ENCODE results near the gene C1GALT1. TPM values are rescaled to one million over a fixed set of nuclear protein-coding genes. Genes with fewer than 3 reads are reported as not detected.
"Not testable (repeated sequence)": the region's sequence is repeated elsewhere in the genome, so short reads cannot be mapped to it uniquely, and the experiment has no call there.

Gene C1GALT1
- total RNA-seq (10 to 100 TPM; 16.5 to 36.4 (median 21.3) TPM), polyA plus RNA-seq (10 to 100 TPM in 1 of 2 donors, 1 to 10 TPM in 1; 4.3 to 15.1 TPM)
- long read RNA-seq, donor 1, full-length matches to known transcripts, result 19 of 24 reads
- long read RNA-seq, donor 1, partial matches to known transcripts, result 0 of 24 reads
- long read RNA-seq, donor 1, other reads (novel, unspliced or antisense), result 5 of 24 reads
- long read RNA-seq, donor 2, full-length matches to known transcripts, result 77 of 90 reads
- long read RNA-seq, donor 2, partial matches to known transcripts, result 0 of 90 reads
- long read RNA-seq, donor 2, other reads (novel, unspliced or antisense), result 13 of 90 reads
- long read RNA-seq, donor 3, full-length matches to known transcripts, result 13 of 21 reads
- long read RNA-seq, donor 3, partial matches to known transcripts, result 0 of 21 reads
- long read RNA-seq, donor 3, other reads (novel, unspliced or antisense), result 8 of 21 reads

GRCh38 chr7:7182156-7183060 lies at the start of gene C1GALT1:
Gene C1GALT1, plus strand, starts transcription at chr7:7182544. Its CDS starts 51,776 bp downstream, at chr7:7234320.
- H3K4me1 ChIP-seq, result peaks cover 0 to 39% (median 25%) of the 10 kb centered on the region in 12 donors
- 0 to 1% (median 1%) methylated on average over 13 to 82 of the region's 82 CpGs for WGBS, 4 donors
- peak; percentile 98 to 99 (median 98) for DNase-seq
- H3K27ac ChIP-seq, result peak within 1 kb of the TSS; percentile 87 to 99 (median 96)
- intact Hi-C loops (cut with DNase I), result loop anchor here in 8 of 10 donors (5.0 to 10.0 kb wide), 5 partner anchors 72 to 382 kb away; partner anchors contain the start of gene MIOS (in 3 of the 8)
- peak within 1 kb of the TSS; percentile 62 to 97 (median 92) for H3K4me3 ChIP-seq
- no peaks in the 10 kb centered on the region for H3K27me3 ChIP-seq
- H3K36me3 ChIP-seq, result no peaks in the 10 kb centered on the region
- no peaks in the 10 kb centered on the region for H3K9me3 ChIP-seq
- TF ChIP-seq, protein P1, sequence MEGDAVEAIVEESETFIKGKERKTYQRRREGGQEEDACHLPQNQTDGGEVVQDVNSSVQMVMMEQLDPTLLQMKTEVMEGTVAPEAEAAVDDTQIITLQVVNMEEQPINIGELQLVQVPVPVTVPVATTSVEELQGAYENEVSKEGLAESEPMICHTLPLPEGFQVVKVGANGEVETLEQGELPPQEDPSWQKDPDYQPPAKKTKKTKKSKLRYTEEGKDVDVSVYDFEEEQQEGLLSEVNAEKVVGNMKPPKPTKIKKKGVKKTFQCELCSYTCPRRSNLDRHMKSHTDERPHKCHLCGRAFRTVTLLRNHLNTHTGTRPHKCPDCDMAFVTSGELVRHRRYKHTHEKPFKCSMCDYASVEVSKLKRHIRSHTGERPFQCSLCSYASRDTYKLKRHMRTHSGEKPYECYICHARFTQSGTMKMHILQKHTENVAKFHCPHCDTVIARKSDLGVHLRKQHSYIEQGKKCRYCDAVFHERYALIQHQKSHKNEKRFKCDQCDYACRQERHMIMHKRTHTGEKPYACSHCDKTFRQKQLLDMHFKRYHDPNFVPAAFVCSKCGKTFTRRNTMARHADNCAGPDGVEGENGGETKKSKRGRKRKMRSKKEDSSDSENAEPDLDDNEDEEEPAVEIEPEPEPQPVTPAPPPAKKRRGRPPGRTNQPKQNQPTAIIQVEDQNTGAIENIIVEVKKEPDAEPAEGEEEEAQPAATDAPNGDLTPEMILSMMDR (IDR thresholded peaks at IDR 0.05), result peak in 11 of 12 donors; percentile 13 to 57 (median 39)
- peak in 1 of 2 donors; percentile 96 for TF ChIP-seq POLR2A (IDR thresholded peaks at IDR 0.05)
- peak; percentile 98 to 99 (median 98) for ATAC-seq

DNA sequence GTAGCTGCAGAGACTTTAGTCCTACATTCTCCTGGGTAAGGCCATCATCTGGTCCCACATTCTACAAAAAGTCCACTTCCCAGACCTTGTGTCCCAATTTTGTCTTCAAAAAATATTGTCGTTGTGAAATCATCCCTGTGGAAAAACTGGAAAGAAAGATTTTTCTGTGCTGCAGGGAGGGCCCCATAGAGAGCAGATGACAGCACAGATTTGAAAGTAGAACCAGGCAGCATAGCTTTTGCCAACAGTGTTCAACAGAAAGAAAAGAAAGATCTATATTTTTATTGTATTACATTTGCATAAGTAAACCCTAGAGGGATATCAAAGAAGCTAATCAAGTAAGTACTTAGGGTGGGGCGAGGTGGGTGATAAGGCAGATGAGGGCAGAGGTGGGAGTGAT lies 48.3 kb upstream of the C1GALT1 start:
- Histone ChIP-seq H3K4me3 (no peak overlapping the region), H3K36me3 (no peaks in the 10 kb centered on the region), H3K4me1 (peaks cover 0 to 15% (median 0%) of the 10 kb centered on the region in 12 donors), H3K27ac (peak overlapping the region in 1 of 12 donors; percentile 2), H3K27me3 (no peaks in the 10 kb centered on the region), H3K9me3 (no peaks in the 10 kb centered on the region)
- intact Hi-C loops (cut with DNase I), result no loop called here
- DNase-seq (no peak), ATAC-seq (no peak)
- 76 to 84% (median 78%) methylated on average over 2 of the region's 2 CpGs for WGBS, 4 donors
- TF ChIP-seq POLR2A (IDR thresholded peaks at IDR 0.05), result no peak
- TF ChIP-seq, protein P1 (IDR thresholded peaks at IDR 0.05), result no peak

DNA sequence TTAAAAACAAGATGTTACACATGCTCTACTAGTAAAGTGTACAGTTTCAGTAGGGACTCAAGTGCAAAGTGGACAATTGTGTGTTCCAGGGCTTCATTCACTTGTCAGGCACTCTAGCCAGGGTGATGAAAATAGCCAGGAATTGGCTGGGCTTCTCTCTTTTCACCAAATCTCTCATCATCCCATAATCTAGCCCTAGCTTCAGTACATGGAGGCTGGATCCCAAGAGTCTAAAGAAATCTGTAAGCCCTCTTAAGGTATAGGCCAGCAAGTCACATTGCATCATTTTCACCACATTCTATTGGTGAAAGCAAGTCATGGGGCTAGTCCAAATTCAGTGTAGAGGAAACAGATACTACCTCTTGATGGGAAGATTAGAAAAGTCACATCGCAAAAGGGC lies 47.3 kb upstream of the C1GALT1 start:
- Histone ChIP-seq H3K4me3 (no peak overlapping the region), H3K9me3 (no peaks in the 10 kb centered on the region), H3K36me3 (no peaks in the 10 kb centered on the region), H3K27ac (peak overlapping the region in 2 of 12 donors; percentile 17 to 64), H3K27me3 (no peaks in the 10 kb centered on the region), H3K4me1 (peaks cover 0 to 15% (median 0%) of the 10 kb centered on the region in 12 donors)
- TF ChIP-seq, protein P1 (IDR thresholded peaks at IDR 0.05), result no peak
- no peak for TF ChIP-seq POLR2A (IDR thresholded peaks at IDR 0.05)
- DNase-seq (no peak), ATAC-seq (no peak)
- intact Hi-C loops (cut with DNase I), result no loop called here
- 53 to 99% (median 96%) methylated on average over 1 of the region's 1 CpG for WGBS, 4 donors

DNA sequence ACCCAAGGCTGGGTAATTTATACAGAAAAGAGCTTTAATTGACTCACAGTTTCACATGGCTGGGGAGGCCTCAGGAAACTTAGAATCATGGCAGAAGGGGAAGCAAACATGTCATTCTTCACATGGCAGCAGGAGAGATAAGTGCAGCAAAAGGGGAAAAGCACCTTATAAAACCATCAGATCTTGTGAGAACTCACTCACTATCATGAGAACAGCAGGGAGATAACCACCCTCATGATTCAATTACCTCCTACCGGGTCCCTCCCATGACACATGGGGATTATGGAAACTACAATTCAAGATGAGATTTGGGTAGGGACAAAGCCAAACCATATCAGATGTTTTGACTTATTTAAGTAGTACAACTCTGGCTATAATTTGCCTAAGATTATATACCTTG lies 46.4 kb upstream of the C1GALT1 start:
- 33 to 60% (median 46%) methylated on average over 1 of the region's 1 CpG for WGBS, 4 donors
- DNase-seq; H3K27me3 ChIP-seq; H3K9me3 ChIP-seq; H3K36me3 ChIP-seq; ATAC-seq; intact Hi-C loops (cut with DNase I): not testable (repeated sequence)
- Histone ChIP-seq H3K27ac (peak overlapping the region in 9 of 12 donors; percentile 8 to 64 (median 40)), H3K4me3 (peak overlapping the region in 1 of 12 donors; percentile 2), H3K4me1 (peaks cover 0 to 15% (median 0%) of the 10 kb centered on the region in 12 donors)
